CD4-positive, alpha-beta T cell (primary cell): Measurements from ENCODE around the gene EPB41L5. TPM values are rescaled to one million over a fixed set of nuclear protein-coding genes. Genes with fewer than 3 reads are reported as not detected.
"Not testable (repeated sequence)": the region's sequence is repeated elsewhere in the genome, so short reads cannot be mapped to it uniquely, and the experiment has no call there.

Source experiments
- ATAC-seq: fragments of 200-7000 bp; cut with Tn5 transposase; one replicate; pipeline ENCODE4 v1.10.0; 2022; ENCODE audit warnings: mild to moderate bottlenecking; ENCODE audit not compliant: poor library complexity
- CTCF ChIA-PET: fragments of 350-600 bp; sonication (Branson Sonifier 250); formaldehyde crosslinking; loops from one replicate; lab custom pipeline; 2021; ENCODE audit warnings: antibody characterized with exemption, inconsistent platforms; lab: Charles Lee
- POLR2A ChIA-PET: fragments of 350-600 bp; sonication (Branson Sonifier 250); formaldehyde crosslinking; loops from one replicate; lab custom pipeline; 2021; ENCODE audit warnings: antibody characterized with exemption, inconsistent platforms; lab: Charles Lee
- DNase-seq, 14 experiments: peaks; one replicate each; pipeline ENCODE4 v3.0.0-alpha.2; 2013 to 2020; ENCODE audit warnings: mixed read lengths in 2 of 14
- H3K27ac ChIP-seq, 2 donors: one replicate each; pipeline versions ENCODE4 v1.5.1 to v1.7.0; 2013; ENCODE audit warnings: low read length in 2 of 2, low read depth in 1 of 2, mild to moderate bottlenecking in 1 of 2
- H3K27me3 ChIP-seq, 2 experiments: 1 replicate in 1 of 2; 2 replicates in 1 of 2; pipeline versions ENCODE4 v1.6.1 to v1.7.0; 2013; ENCODE audit warnings: low read length in 2 of 2, control low read depth in 1 of 2, mild to moderate bottlenecking in 1 of 2, moderate library complexity in 1 of 2; ENCODE audit not compliant: insufficient read depth in 2 of 2, control insufficient read depth in 1 of 2
- H3K36me3 ChIP-seq: one replicate; pipeline ENCODE4 v1.6.1; 2013; ENCODE audit warnings: low read length, control low read depth; ENCODE audit not compliant: insufficient read depth
- H3K4me1 ChIP-seq: one replicate; pipeline ENCODE4 v1.6.1; 2013; ENCODE audit warnings: low read length, control low read depth; ENCODE audit not compliant: insufficient read depth
- H3K4me3 ChIP-seq: one replicate; pipeline ENCODE4 v1.5.1; 2013; ENCODE audit warnings: mild to moderate bottlenecking, low read length, moderate library complexity
- H3K9me3 ChIP-seq, 2 experiments: 1 replicate in 1 of 2; 2 replicates in 1 of 2; pipeline versions ENCODE4 v1.6.1 to v1.7.0; 2013; ENCODE audit warnings: low read length in 2 of 2, mild to moderate bottlenecking in 2 of 2, control low read depth in 1 of 2, moderate library complexity in 1 of 2; ENCODE audit not compliant: control insufficient read depth in 1 of 2, insufficient read depth in 1 of 2
- H3K27ac Mint-ChIP-seq: one replicate; pipeline ENCODE4 v1.8.0; 2020; ENCODE audit warnings: mixed read lengths
- H3K27me3 Mint-ChIP-seq: one replicate; pipeline ENCODE4 v1.8.0; 2021; ENCODE audit warnings: mixed read lengths
- H3K36me3 Mint-ChIP-seq: one replicate; pipeline ENCODE4 v1.8.0; 2021; ENCODE audit warnings: low read depth, mixed read lengths
- H3K4me1 Mint-ChIP-seq: one replicate; pipeline ENCODE4 v1.8.0; 2021; ENCODE audit warnings: low read depth, mixed read lengths
- H3K4me3 Mint-ChIP-seq: one replicate; pipeline ENCODE4 v1.8.0; 2020; ENCODE audit warnings: mild to moderate bottlenecking, mixed read lengths
- H3K9me3 Mint-ChIP-seq: one replicate; pipeline ENCODE4 v1.8.0; 2020; ENCODE audit warnings: mixed read lengths
- intact Hi-C, 2 experiments: fragments of 100-400 bp; cut with DNase I in 1 of 2; cut with micrococcal nuclease in 1 of 2; formaldehyde crosslinking; loops; one replicate each; pipeline versions ENCODE4 v1.15.1 to v1.9.0; 2023 to 2025; cut with DNase I, micrococcal nuclease
- total RNA-seq, 174 experiments: library from RNA in 2 of 174; stranded (reverse) in 2 of 174; gene quantifications; one replicate each; pipeline ENCODE4 v1.2.3 and lab custom pipeline; 2021 to 2026
- TF ChIP-seq, protein P1 (sequence below): fragments of 200-600 bp; IDR thresholded peaks from one replicate; pipeline ENCODE4 v1.8.0; 2022; ENCODE audit warnings: antibody characterized with exemption, mild to moderate bottlenecking

The EPB41L5 gene
- total RNA-seq, 2 experiments from 2014 or later, result 4.6 to 5.1 TPM

DNA sequence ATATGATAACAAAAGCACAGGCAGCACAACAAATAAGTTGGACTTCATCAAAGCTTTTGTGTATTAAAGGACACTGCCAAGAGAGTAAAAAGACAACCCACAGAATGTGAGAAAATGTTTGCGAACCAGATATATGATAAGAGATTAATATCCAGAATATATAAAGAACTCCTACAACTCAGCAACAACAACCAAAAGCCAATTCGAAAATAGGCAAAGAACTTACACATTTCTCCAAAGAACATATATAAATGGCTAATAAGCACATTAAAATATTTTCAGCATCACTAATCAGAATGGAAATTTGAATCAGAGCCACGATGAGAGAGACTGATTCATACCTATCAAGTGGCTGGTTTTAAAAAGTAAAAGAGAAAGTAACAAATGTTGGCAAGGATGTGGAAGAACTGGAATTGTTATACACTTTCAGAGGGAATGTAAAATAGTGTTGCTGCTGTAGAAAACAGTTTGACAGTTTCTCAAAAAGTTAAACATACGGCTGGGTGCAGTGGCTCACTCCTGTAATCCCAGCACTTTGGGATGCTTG, 25.2 kb downstream of the EPB41L5 start:
- H3K27ac ChIP-seq, result no peak overlapping the region
- H3K27me3 ChIP-seq, result no peaks in the 10 kb centered on the region
- ATAC-seq (no peak), DNase-seq (no peak)
- no peak overlapping the region for H3K4me3 Mint-ChIP-seq
- POLR2A ChIA-PET, result no interaction called here
- H3K4me1 ChIP-seq, result no peaks in the 10 kb centered on the region
- TF ChIP-seq, protein P1, sequence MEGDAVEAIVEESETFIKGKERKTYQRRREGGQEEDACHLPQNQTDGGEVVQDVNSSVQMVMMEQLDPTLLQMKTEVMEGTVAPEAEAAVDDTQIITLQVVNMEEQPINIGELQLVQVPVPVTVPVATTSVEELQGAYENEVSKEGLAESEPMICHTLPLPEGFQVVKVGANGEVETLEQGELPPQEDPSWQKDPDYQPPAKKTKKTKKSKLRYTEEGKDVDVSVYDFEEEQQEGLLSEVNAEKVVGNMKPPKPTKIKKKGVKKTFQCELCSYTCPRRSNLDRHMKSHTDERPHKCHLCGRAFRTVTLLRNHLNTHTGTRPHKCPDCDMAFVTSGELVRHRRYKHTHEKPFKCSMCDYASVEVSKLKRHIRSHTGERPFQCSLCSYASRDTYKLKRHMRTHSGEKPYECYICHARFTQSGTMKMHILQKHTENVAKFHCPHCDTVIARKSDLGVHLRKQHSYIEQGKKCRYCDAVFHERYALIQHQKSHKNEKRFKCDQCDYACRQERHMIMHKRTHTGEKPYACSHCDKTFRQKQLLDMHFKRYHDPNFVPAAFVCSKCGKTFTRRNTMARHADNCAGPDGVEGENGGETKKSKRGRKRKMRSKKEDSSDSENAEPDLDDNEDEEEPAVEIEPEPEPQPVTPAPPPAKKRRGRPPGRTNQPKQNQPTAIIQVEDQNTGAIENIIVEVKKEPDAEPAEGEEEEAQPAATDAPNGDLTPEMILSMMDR, result no peak
- H3K27me3 Mint-ChIP-seq, result no peaks in the 10 kb centered on the region
- no peak overlapping the region for H3K4me3 ChIP-seq
- CTCF ChIA-PET, result no interaction called here
- intact Hi-C loops, result no loop called here
- H3K36me3 ChIP-seq, result no peaks in the 10 kb centered on the region
- no peak overlapping the region for H3K27ac Mint-ChIP-seq
- H3K9me3 ChIP-seq, result no peaks in the 10 kb centered on the region
- H3K4me1 Mint-ChIP-seq, result no peaks in the 10 kb centered on the region
- no peaks in the 10 kb centered on the region for H3K9me3 Mint-ChIP-seq
- H3K36me3 Mint-ChIP-seq, result peaks cover 10% of the 10 kb centered on the region

DNA sequence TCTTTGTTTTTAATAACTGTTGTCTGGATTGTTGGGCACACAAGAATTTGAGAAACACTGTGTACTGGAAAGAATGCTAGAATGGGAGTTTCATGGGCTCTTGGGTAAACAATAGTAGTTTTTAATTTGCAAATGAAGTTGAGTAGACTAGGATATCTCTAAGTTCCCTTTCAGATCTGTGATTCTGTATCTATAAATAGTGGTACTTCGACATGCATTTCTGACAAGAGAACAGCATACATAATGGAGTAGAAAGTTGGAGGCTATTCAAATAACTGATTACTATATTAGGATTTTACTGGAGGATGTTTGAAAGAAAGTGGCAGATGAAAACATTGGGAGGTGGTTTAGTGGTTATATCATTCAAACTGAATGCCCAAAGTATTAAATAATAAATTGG, 29.5 kb downstream of the EPB41L5 start:
- intact Hi-C loops, result no loop called here
- Mint-ChIP-seq H3K27me3 (no peaks in the 10 kb centered on the region), H3K4me1 (peaks cover 13% of the 10 kb centered on the region), H3K4me3 (no peak overlapping the region), H3K27ac (no peak overlapping the region), H3K9me3 (peaks cover 5% of the 10 kb centered on the region), H3K36me3 (peaks cover 39% of the 10 kb centered on the region)
- H3K4me1 ChIP-seq, result no peaks in the 10 kb centered on the region
- no peak overlapping the region for H3K27ac ChIP-seq
- POLR2A ChIA-PET, result no interaction called here
- no peaks in the 10 kb centered on the region for H3K36me3 ChIP-seq
- no peak overlapping the region for H3K4me3 ChIP-seq
- no peak for ATAC-seq
- CTCF ChIA-PET, result no interaction called here
- H3K27me3 ChIP-seq, result no peaks in the 10 kb centered on the region
- peaks cover 0 to 6% of the 10 kb centered on the region in 2 experiments for H3K9me3 ChIP-seq
- TF ChIP-seq, protein P1, result no peak
- no peak for DNase-seq

DNA sequence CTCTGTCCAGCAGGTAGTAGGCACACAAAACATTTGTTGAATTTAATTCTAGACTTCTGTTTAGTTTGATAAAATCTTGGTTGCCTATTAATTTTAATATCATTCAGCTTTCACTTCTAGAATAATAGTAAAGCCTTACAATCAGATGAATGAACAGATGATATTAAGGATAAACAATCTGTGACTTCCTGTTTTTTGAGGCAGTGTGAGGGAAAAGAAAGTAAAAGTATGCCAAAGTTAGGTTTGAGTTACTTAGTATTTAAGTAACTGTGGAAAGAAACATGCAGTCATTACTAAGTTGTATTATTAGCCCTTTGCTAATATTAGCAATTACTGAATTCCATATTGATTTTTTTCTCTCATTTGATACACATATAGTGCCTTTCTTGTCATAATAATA, 31.5 kb downstream of the EPB41L5 start:
- H3K4me1 ChIP-seq, result no peaks in the 10 kb centered on the region
- no peak overlapping the region for H3K27ac ChIP-seq
- H3K9me3 ChIP-seq, result peaks cover 0 to 6% of the 10 kb centered on the region in 2 experiments
- H3K36me3 Mint-ChIP-seq, result peaks cover 58% of the 10 kb centered on the region
- no peaks in the 10 kb centered on the region for H3K27me3 Mint-ChIP-seq
- H3K4me3 Mint-ChIP-seq, result no peak overlapping the region
- intact Hi-C loops, result no loop called here
- peaks cover 13% of the 10 kb centered on the region for H3K4me1 Mint-ChIP-seq
- H3K36me3 ChIP-seq, result no peaks in the 10 kb centered on the region
- no peaks in the 10 kb centered on the region for H3K27me3 ChIP-seq
- H3K4me3 ChIP-seq, result no peak overlapping the region
- ChIA-PET CTCF (interaction anchor here (0.6 kb wide), 1 partner anchor 244 kb away, joined by 3 read pairs; no protein-coding TSS in a partner anchor), POLR2A (no interaction called here)
- DNase-seq, result peak in 1 of 14 experiments; percentile 13
- no peak for ATAC-seq
- H3K27ac Mint-ChIP-seq, result no peak overlapping the region
- peaks cover 7% of the 10 kb centered on the region for H3K9me3 Mint-ChIP-seq
- TF ChIP-seq, protein P1, result no peak

DNA sequence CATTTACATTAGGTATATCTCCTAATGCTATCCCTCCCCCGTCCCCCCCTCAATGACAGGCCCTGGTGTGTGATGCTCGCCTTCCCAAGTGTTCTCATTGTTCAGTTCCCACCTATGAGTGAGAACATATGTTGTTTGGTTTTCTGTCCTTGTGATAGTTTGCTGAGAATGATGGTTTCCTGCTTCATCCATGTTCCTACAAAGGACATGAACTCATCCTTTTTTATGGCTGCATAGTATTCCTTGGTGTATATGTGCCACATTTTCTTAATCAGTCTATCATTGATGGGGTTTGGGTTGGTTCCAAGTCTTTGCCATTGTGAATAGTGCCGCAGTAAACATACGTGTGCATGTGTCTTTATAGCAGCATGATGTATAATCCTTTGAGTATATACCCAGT, 32.9 kb downstream of the EPB41L5 start:
- H3K9me3 Mint-ChIP-seq, H3K4me1 ChIP-seq, intact Hi-C loops, H3K27me3 ChIP-seq, H3K27me3 Mint-ChIP-seq, ATAC-seq, H3K4me3 ChIP-seq, H3K4me3 Mint-ChIP-seq, DNase-seq, H3K36me3 ChIP-seq, H3K9me3 ChIP-seq, POLR2A ChIA-PET, CTCF ChIA-PET, H3K27ac ChIP-seq, H3K27ac Mint-ChIP-seq: not testable (repeated sequence)
- H3K4me1 Mint-ChIP-seq, result peaks cover 13% of the 10 kb centered on the region
- peaks cover 72% of the 10 kb centered on the region for H3K36me3 Mint-ChIP-seq

DNA sequence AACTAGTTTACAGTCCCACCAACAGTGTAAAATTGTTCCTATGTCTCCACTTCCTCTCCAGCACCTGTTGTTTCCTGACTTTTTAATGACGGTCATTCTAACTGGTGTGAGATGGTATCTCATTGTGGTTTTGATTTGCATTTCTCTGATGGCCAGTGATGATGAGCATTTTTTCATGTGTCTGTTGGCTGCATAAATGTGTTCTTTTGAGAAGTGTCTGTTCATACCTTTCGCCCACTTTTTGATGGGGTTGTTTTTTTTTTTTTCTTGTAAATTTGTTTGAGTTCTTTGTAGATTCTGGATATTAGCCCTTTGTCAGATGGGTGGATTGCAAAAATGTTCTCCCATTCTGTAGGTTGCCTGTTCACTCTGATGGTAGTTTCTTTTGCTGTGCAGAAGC, 33.4 kb downstream of the EPB41L5 start:
- DNase-seq, H3K4me3 Mint-ChIP-seq, H3K4me1 ChIP-seq, H3K36me3 ChIP-seq, ATAC-seq, CTCF ChIA-PET, H3K27me3 ChIP-seq, H3K27me3 Mint-ChIP-seq, H3K9me3 Mint-ChIP-seq, H3K4me3 ChIP-seq, intact Hi-C loops, H3K27ac ChIP-seq, POLR2A ChIA-PET, H3K9me3 ChIP-seq, H3K27ac Mint-ChIP-seq: not testable (repeated sequence)
- Mint-ChIP-seq H3K36me3 (peaks cover 74% of the 10 kb centered on the region), H3K4me1 (peaks cover 13% of the 10 kb centered on the region)
